Measurements from ENCODE around the gene BICDL1. TPM values are rescaled to one million over a fixed set of nuclear protein-coding genes. Genes with fewer than 3 reads are reported as not detected.

The BICDL1 gene
- total RNA-seq, 2 experiments from 2014 or later = 44.6 to 44.7 TPM

GRCh38 chr12:120116792-120117651 is 128.0 kb downstream of the BICDL1 start:
- Mint-ChIP-seq H3K27ac (peak overlapping the region; percentile 80), H3K9me3 (no peaks in the 10 kb centered on the region), H3K27me3 (no peaks in the 10 kb centered on the region), H3K36me3 (ENCODE audit: low read depth) (peaks cover 46% of the 10 kb centered on the region), H3K4me3 (peak overlapping the region; percentile 89), H3K4me1 (peaks cover 76% of the 10 kb centered on the region)
- peak; percentile 98 for DNase-seq
- ChIA-PET POLR2A (interaction anchor here (0.6 to 10.6 kb wide), 28 partner anchors 9 to 419 kb away, joined by 3 to 236 read pairs (median 5); partner anchors contain the start of genes BICDL1, GCN1, PXN and RNU4-1), CTCF (interaction anchor here (0.6 to 4.4 kb wide), 11 partner anchors 8 to 174 kb away, joined by 3 to 34 read pairs (median 4); partner anchors contain the start of genes PXN and RPLP0)

GRCh38 chr12:120117961-120118320 is 128.9 kb downstream of the BICDL1 start:
- DNase-seq = no peak
- Mint-ChIP-seq H3K27me3 (no peaks in the 10 kb centered on the region), H3K9me3 (no peaks in the 10 kb centered on the region), H3K4me3 (peak overlapping the region; percentile 89), H3K27ac (peak overlapping the region; percentile 80), H3K36me3 (ENCODE audit: low read depth) (peaks cover 38% of the 10 kb centered on the region), H3K4me1 (peaks cover 71% of the 10 kb centered on the region)
- CTCF ChIA-PET = interaction anchor here (0.7 to 4.4 kb wide), 6 partner anchors 9 to 175 kb away, joined by 3 to 34 read pairs (median 4); partner anchors contain the start of genes PXN, RNU4-1 and RPLP0
- POLR2A ChIA-PET = interaction anchor here (0.6 to 10.6 kb wide), 21 partner anchors 8 to 173 kb away, joined by 3 to 236 read pairs (median 9); partner anchors contain the start of genes BICDL1, GCN1, PXN and RNU4-1

GRCh38 chr12:120118321-120119061 is 129.5 kb downstream of the BICDL1 start:
- DNase-seq = no peak
- Mint-ChIP-seq H3K27me3 (no peaks in the 10 kb centered on the region), H3K27ac (peak overlapping the region; percentile 80), H3K36me3 (ENCODE audit: low read depth) (peaks cover 34% of the 10 kb centered on the region), H3K4me1 (peaks cover 72% of the 10 kb centered on the region), H3K9me3 (no peaks in the 10 kb centered on the region), H3K4me3 (peak overlapping the region; percentile 89)
- ChIA-PET CTCF (interaction anchor here (0.7 to 4.4 kb wide), 6 partner anchors 10 to 1669 kb away, joined by 3 to 34 read pairs (median 4); partner anchors contain the start of genes PXN and RNU4-1), POLR2A (interaction anchor here (0.6 to 10.6 kb wide), 16 partner anchors 8 to 172 kb away, joined by 3 to 236 read pairs (median 10); partner anchors contain the start of genes BICDL1, GCN1, PXN and RNU4-1)

- peak overlapping the region; percentile 23 for H3K27ac Mint-ChIP-seq
- H3K36me3 Mint-ChIP-seq (ENCODE audit: low read depth) = peaks cover 29% of the 10 kb centered on the region
- ChIA-PET CTCF (interaction anchor here (0.6 to 1.6 kb wide), 9 partner anchors 9 to 1668 kb away, joined by 3 to 6 read pairs (median 4); partner anchors contain the start of gene RPLP0), POLR2A (interaction anchor here (0.7 to 10.6 kb wide), 10 partner anchors 9 to 1978 kb away, joined by 3 to 236 read pairs (median 6); partner anchors contain the start of genes GCN1, RNU4-1, RNU4-2 and RPLP0)
- H3K27me3 Mint-ChIP-seq = no peaks in the 10 kb centered on the region
- no peaks in the 10 kb centered on the region for H3K9me3 Mint-ChIP-seq
- DNase-seq = peak; percentile 36
- peak overlapping the region; percentile 7 for H3K4me3 Mint-ChIP-seq
- peaks cover 75% of the 10 kb centered on the region for H3K4me1 Mint-ChIP-seq
Measured at GRCh38 chr12:120119271-120119973, 130.4 kb downstream of the BICDL1 start.

- DNase-seq = no peak
- H3K4me3 Mint-ChIP-seq = no peak overlapping the region
- POLR2A ChIA-PET = interaction anchor here (1.0 to 10.6 kb wide), 8 partner anchors 11 to 169 kb away, joined by 3 to 236 read pairs (median 26); partner anchors contain the start of genes GCN1, RNU4-1, RNU4-2 and RPLP0
Measured at GRCh38 chr12:120121343-120121742, 132.3 kb downstream of the BICDL1 start.

GRCh38 chr12:120121766-120122293 is 132.8 kb downstream of the BICDL1 start:
- Mint-ChIP-seq H3K9me3 (no peaks in the 10 kb centered on the region), H3K4me1 (peaks cover 75% of the 10 kb centered on the region), H3K27me3 (no peaks in the 10 kb centered on the region), H3K27ac (peak overlapping the region; percentile 67), H3K36me3 (ENCODE audit: low read depth) (peaks cover 17% of the 10 kb centered on the region), H3K4me3 (peak overlapping the region; percentile 14)
- CTCF ChIA-PET = interaction anchor here (0.6 to 1.1 kb wide), 5 partner anchors 11 to 218 kb away, joined by 3 to 5 read pairs (median 4); partner anchors contain the start of gene PXN
- no peak for DNase-seq
- POLR2A ChIA-PET = interaction anchor here (1.0 to 10.6 kb wide), 7 partner anchors 11 to 169 kb away, joined by 3 to 236 read pairs (median 14); partner anchors contain the start of genes BICDL1, GCN1, RNU4-1 and RNU4-2

More at GRCh38 chr12:120121343-120121742, 132.3 kb downstream of the BICDL1 start:
- Mint-ChIP-seq H3K27ac (peak overlapping the region; percentile 67), H3K36me3 (ENCODE audit: low read depth) (peaks cover 13% of the 10 kb centered on the region), H3K4me1 (peaks cover 70% of the 10 kb centered on the region), H3K27me3 (no peaks in the 10 kb centered on the region), H3K9me3 (no peaks in the 10 kb centered on the region)
- CTCF ChIA-PET = interaction anchor here (1.1 to 1.2 kb wide), 2 partner anchors 11 to 34 kb away, joined by 5 read pairs; no protein-coding TSS in a partner anchor

- no peak overlapping the region for H3K4me3 Mint-ChIP-seq
- H3K36me3 Mint-ChIP-seq (ENCODE audit: low read depth) = peaks cover 30% of the 10 kb centered on the region
- no peaks in the 10 kb centered on the region for H3K9me3 Mint-ChIP-seq
- H3K27me3 Mint-ChIP-seq = no peaks in the 10 kb centered on the region
- ChIA-PET CTCF (no interaction called here), POLR2A (interaction anchor here (1.1 to 5.1 kb wide), 4 partner anchors 9 to 76 kb away, joined by 3 to 46 read pairs (median 4); partner anchors contain the start of genes RAB35 and RPLP0)
- DNase-seq = no peak
- H3K4me1 Mint-ChIP-seq = peaks cover 63% of the 10 kb centered on the region
- no peak overlapping the region for H3K27ac Mint-ChIP-seq
Measured at GRCh38 chr12:120125029-120125428, 136.0 kb downstream of the BICDL1 start.

- no peak for DNase-seq
- H3K27me3 Mint-ChIP-seq = no peaks in the 10 kb centered on the region
- ChIA-PET CTCF (interaction anchor here (0.5 to 1.3 kb wide), 3 partner anchors 8 to 77 kb away, joined by 3 to 4 read pairs (median 3); no protein-coding TSS in a partner anchor), POLR2A (interaction anchor here (1.1 to 5.1 kb wide), 8 partner anchors 10 to 167 kb away, joined by 3 to 46 read pairs (median 4); partner anchors contain the start of genes RAB35, RNU4-1 and RPLP0)
- no peaks in the 10 kb centered on the region for H3K9me3 Mint-ChIP-seq
- peaks cover 37% of the 10 kb centered on the region for H3K36me3 Mint-ChIP-seq (ENCODE audit: low read depth)
- H3K4me3 Mint-ChIP-seq = no peak overlapping the region
- peak overlapping the region; percentile 83 for H3K27ac Mint-ChIP-seq
- peaks cover 54% of the 10 kb centered on the region for H3K4me1 Mint-ChIP-seq
Measured at GRCh38 chr12:120125792-120126634, 137.0 kb downstream of the BICDL1 start.

GRCh38 chr12:120126635-120127005 is 137.6 kb downstream of the BICDL1 start:
- Mint-ChIP-seq H3K4me3 (no peak overlapping the region), H3K4me1 (peaks cover 48% of the 10 kb centered on the region), H3K9me3 (no peaks in the 10 kb centered on the region), H3K27ac (peak overlapping the region; percentile 83), H3K36me3 (ENCODE audit: low read depth) (peaks cover 43% of the 10 kb centered on the region), H3K27me3 (no peaks in the 10 kb centered on the region)
- no peak for DNase-seq
- ChIA-PET CTCF (interaction anchor here (1.0 to 1.3 kb wide), 3 partner anchors 9 to 101 kb away, joined by 3 to 4 read pairs (median 3); no protein-coding TSS in a partner anchor), POLR2A (interaction anchor here (0.9 to 5.1 kb wide), 6 partner anchors 10 to 166 kb away, joined by 3 to 46 read pairs (median 4); partner anchors contain the start of genes RAB35, RNU4-1 and RPLP0)

GRCh38 chr12:120130011-120130410 is 141.0 kb downstream of the BICDL1 start:
- Mint-ChIP-seq H3K4me3 (no peak overlapping the region), H3K27ac (no peak overlapping the region), H3K4me1 (peaks cover 23% of the 10 kb centered on the region), H3K9me3 (no peaks in the 10 kb centered on the region), H3K27me3 (no peaks in the 10 kb centered on the region), H3K36me3 (ENCODE audit: low read depth) (peaks cover 71% of the 10 kb centered on the region)
- no peak for DNase-seq
- CTCF ChIA-PET = no interaction called here
- POLR2A ChIA-PET = no interaction called here
